HEK293 (cell line): ENCODE measurements around the gene CUL9.

Experiments
- HIC1 ChIP-seq: fragments of 450-650 bp; formaldehyde crosslinking; IDR thresholded peaks from 2 replicates; pipeline ENCODE4 v1.5.1; 2016; ENCODE audit warnings: missing biosample characterization, missing genetic modification characterization
- HOXC10 ChIP-seq: sonication (generic); formaldehyde crosslinking; IDR thresholded peaks from 2 replicates; pipeline ENCODE4 v1.8.1; 2023; ENCODE audit warnings: mild to moderate bottlenecking, missing genetic modification reagents
- KLF1 ChIP-seq: fragments of 450-650 bp; formaldehyde crosslinking; IDR thresholded peaks from 2 replicates; pipeline ENCODE4 v1.5.1; 2016; ENCODE audit warnings: missing biosample characterization, missing genetic modification characterization
- PRDM10 ChIP-seq: fragments of 450-650 bp; formaldehyde crosslinking; IDR thresholded peaks from 2 replicates; pipeline ENCODE4 v1.5.1; 2016; ENCODE audit warnings: missing biosample characterization, missing genetic modification characterization
- RBAK ChIP-seq: fragments of 450-650 bp; formaldehyde crosslinking; IDR thresholded peaks from 2 replicates; pipeline ENCODE4 v1.5.1; 2016; ENCODE audit warnings: missing biosample characterization, missing genetic modification characterization
- REST ChIP-seq: fragments of 450-650 bp; formaldehyde crosslinking; IDR thresholded peaks from 2 replicates; pipeline ENCODE4 v1.5.1; 2016; ENCODE audit warnings: missing biosample characterization, missing genetic modification characterization
- SCRT1 ChIP-seq: fragments of 450-650 bp; formaldehyde crosslinking; IDR thresholded peaks from 2 replicates; pipeline ENCODE4 v1.5.1; 2016; ENCODE audit warnings: missing biosample characterization, missing genetic modification characterization, borderline replicate concordance
- TCF7L2 ChIP-seq: IDR thresholded peaks from 2 replicates; pipeline ENCODE4 v1.6.1; 2011; ENCODE audit warnings: low read depth, mild to moderate bottlenecking, inconsistent platforms, low read length, moderate library complexity, borderline replicate concordance
- ZNF133 ChIP-seq: fragments of 450-650 bp; formaldehyde crosslinking; IDR thresholded peaks from 2 replicates; pipeline ENCODE4 v1.5.1; 2016; ENCODE audit warnings: missing biosample characterization, missing genetic modification characterization
- ZNF18 ChIP-seq: fragments of 450-650 bp; formaldehyde crosslinking; IDR thresholded peaks from 2 replicates; pipeline ENCODE4 v1.5.1; 2016; ENCODE audit warnings: missing biosample characterization, missing genetic modification characterization
- ZNF350 ChIP-seq: fragments of 450-650 bp; formaldehyde crosslinking; IDR thresholded peaks from 2 replicates; pipeline ENCODE4 v1.5.0; 2017; ENCODE audit warnings: missing biosample characterization, mild to moderate bottlenecking, missing genetic modification characterization
- ZNF394 ChIP-seq: fragments of 450-650 bp; formaldehyde crosslinking; IDR thresholded peaks from 2 replicates; pipeline ENCODE4 v1.5.1; 2016; ENCODE audit warnings: missing biosample characterization, missing genetic modification characterization, mild to moderate bottlenecking, moderate library complexity, borderline replicate concordance
- ZNF423 ChIP-seq: fragments of 450-650 bp; formaldehyde crosslinking; IDR thresholded peaks from 2 replicates; pipeline ENCODE4 v1.5.1; 2016; ENCODE audit warnings: missing biosample characterization, missing genetic modification characterization
- ZNF473 ChIP-seq: fragments of 450-650 bp; formaldehyde crosslinking; IDR thresholded peaks from 2 replicates; pipeline ENCODE4 v1.5.1; 2017; ENCODE audit warnings: missing biosample characterization, missing genetic modification characterization
- ZNF521 ChIP-seq: fragments of 450-650 bp; formaldehyde crosslinking; IDR thresholded peaks from 2 replicates; pipeline ENCODE4 v1.5.1; 2017; ENCODE audit warnings: missing biosample characterization, mild to moderate bottlenecking, missing genetic modification characterization
- ZNF571 ChIP-seq: fragments of 450-650 bp; formaldehyde crosslinking; IDR thresholded peaks from 2 replicates; pipeline ENCODE4 v1.5.0; 2017; ENCODE audit warnings: missing biosample characterization, missing genetic modification characterization
- ZNF621 ChIP-seq: fragments of 450-650 bp; formaldehyde crosslinking; IDR thresholded peaks from 2 replicates; pipeline ENCODE4 v1.5.1; 2017; ENCODE audit warnings: missing biosample characterization, missing genetic modification characterization
- ZNF623 ChIP-seq: fragments of 450-650 bp; formaldehyde crosslinking; IDR thresholded peaks from 2 replicates; pipeline ENCODE4 v1.5.1; 2016; ENCODE audit warnings: missing biosample characterization, missing genetic modification characterization
- ZNF670 ChIP-seq: fragments of 450-650 bp; formaldehyde crosslinking; IDR thresholded peaks from 2 replicates; pipeline ENCODE4 v1.5.1; 2016; ENCODE audit warnings: missing biosample characterization, missing genetic modification characterization, low read depth
- ZNF776 ChIP-seq: fragments of 450-650 bp; formaldehyde crosslinking; IDR thresholded peaks from 2 replicates; pipeline ENCODE4 v1.5.0; 2017; ENCODE audit warnings: missing biosample characterization, missing genetic modification characterization, borderline replicate concordance
- ZSCAN4 ChIP-seq: fragments of 450-650 bp; formaldehyde crosslinking; IDR thresholded peaks from 2 replicates; pipeline ENCODE4 v1.5.1; 2017; ENCODE audit warnings: missing biosample characterization, missing genetic modification characterization
- ZXDB ChIP-seq: fragments of 450-650 bp; formaldehyde crosslinking; IDR thresholded peaks from 2 replicates; pipeline ENCODE4 v1.5.1; 2016; ENCODE audit warnings: missing biosample characterization, missing genetic modification characterization
- TF ChIP-seq, protein P1 (sequence below): fragments of 450-650 bp; formaldehyde crosslinking; IDR thresholded peaks from 2 replicates; pipeline ENCODE4 v1.5.1; 2016; ENCODE audit warnings: missing biosample characterization, missing genetic modification characterization
- TF ChIP-seq, protein P2 (sequence below): fragments of 450-650 bp; formaldehyde crosslinking; IDR thresholded peaks from 2 replicates; pipeline ENCODE4 v1.5.1; 2016; ENCODE audit warnings: missing biosample characterization, missing genetic modification characterization, borderline replicate concordance

Gene CUL9

GRCh38 chr6:43228951-43229802 lies 47.2 kb downstream of the CUL9 start, which contains the start of gene DNPH1 (continued):
- TF ChIP-seq REST (tag by site-specific recombination) = no peak
- TF ChIP-seq TCF7L2 = no peak
- no peak for TF ChIP-seq RBAK (tag by site-specific recombination)
- TF ChIP-seq ZNF423 (tag by site-specific recombination) = no peak
- no peak for TF ChIP-seq ZNF350 (tag by site-specific recombination)
- TF ChIP-seq ZNF571 (tag by site-specific recombination) = no peak
- TF ChIP-seq ZNF621 (tag by site-specific recombination) = no peak
- TF ChIP-seq ZSCAN4 (tag by site-specific recombination) = no peak
- peak; percentile 43; the same call in 1 of the 2 replicates for TF ChIP-seq ZXDB (tag by site-specific recombination)
- no peak for TF ChIP-seq ZNF521
- TF ChIP-seq SCRT1 (tag by site-specific recombination) = peak; percentile 94
- TF ChIP-seq, protein P1, sequence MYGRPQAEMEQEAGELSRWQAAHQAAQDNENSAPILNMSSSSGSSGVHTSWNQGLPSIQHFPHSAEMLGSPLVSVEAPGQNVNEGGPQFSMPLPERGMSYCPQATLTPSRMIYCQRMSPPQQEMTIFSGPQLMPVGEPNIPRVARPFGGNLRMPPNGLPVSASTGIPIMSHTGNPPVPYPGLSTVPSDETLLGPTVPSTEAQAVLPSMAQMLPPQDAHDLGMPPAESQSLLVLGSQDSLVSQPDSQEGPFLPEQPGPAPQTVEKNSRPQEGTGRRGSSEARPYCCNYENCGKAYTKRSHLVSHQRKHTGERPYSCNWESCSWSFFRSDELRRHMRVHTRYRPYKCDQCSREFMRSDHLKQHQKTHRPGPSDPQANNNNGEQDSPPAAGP (tag by site-specific recombination) = peak; percentile 68; the same call in 1 of the 2 replicates
- TF ChIP-seq ZNF394 (tag by site-specific recombination) = no peak; the same call in 1 of the 2 replicates
- no peak for TF ChIP-seq ZNF18
- peak; percentile 41 for TF ChIP-seq KLF1 (tag by site-specific recombination)
- TF ChIP-seq ZNF623 (tag by site-specific recombination) = no peak
- TF ChIP-seq PRDM10 (tag by site-specific recombination) = peak; percentile 56
- peak; percentile 37; the same call in 1 of the 2 replicates for TF ChIP-seq HIC1
- 0 out of 2 replicates have a peak, but pooled peaks have one; percentile 67 for TF ChIP-seq HOXC10 (CRISPR knock-in tag)
- TF ChIP-seq, protein P2, sequence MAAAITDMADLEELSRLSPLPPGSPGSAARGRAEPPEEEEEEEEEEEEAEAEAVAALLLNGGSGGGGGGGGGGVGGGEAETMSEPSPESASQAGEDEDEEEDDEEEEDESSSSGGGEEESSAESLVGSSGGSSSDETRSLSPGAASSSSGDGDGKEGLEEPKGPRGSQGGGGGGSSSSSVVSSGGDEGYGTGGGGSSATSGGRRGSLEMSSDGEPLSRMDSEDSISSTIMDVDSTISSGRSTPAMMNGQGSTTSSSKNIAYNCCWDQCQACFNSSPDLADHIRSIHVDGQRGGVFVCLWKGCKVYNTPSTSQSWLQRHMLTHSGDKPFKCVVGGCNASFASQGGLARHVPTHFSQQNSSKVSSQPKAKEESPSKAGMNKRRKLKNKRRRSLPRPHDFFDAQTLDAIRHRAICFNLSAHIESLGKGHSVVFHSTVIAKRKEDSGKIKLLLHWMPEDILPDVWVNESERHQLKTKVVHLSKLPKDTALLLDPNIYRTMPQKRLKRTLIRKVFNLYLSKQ (tag by site-specific recombination) = no peak
- TF ChIP-seq ZNF670 (tag by site-specific recombination) = no peak
- no peak for TF ChIP-seq ZNF133 (tag by site-specific recombination)
- TF ChIP-seq ZNF776 (tag by site-specific recombination) = no peak
- TF ChIP-seq ZNF473 = no peak
